Activated CD4-positive, alpha-beta T cell treated with anti-CD3 and anti-CD28 coated beads for 48 hours (primary cell): ENCODE measurements around the gene GBP5.
"Not testable (repeated sequence)": the region's sequence is repeated elsewhere in the genome, so short reads cannot be mapped to it uniquely, and the experiment has no call there.

Source experiments
- DNase-seq: peaks from one replicate; pipeline ENCODE4 v3.0.0-alpha.2; 2020

GBP5 gene

DNA sequence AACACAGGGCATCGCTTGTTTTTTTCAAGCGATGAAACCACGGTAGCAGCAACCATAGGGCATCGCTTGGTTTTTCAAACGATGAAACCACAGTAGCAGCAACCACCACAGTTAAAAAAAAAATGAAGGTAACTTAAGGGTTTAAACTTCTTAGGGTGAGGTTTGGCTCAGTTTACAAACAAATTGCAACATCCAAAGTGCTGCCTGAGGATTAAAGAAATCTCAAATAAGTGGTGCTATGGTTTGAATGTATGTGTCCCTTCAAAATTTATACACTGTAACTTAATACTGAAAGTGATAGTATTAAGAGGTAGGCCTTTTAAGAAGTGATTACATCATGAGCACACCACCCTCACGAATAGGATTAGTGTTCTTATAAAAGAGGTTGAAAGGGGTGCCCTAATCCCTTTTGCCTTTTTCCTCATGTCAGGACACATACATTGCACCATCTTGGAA lies 6.4 kb upstream of the GBP5 start:
- no peak for DNase-seq

DNA sequence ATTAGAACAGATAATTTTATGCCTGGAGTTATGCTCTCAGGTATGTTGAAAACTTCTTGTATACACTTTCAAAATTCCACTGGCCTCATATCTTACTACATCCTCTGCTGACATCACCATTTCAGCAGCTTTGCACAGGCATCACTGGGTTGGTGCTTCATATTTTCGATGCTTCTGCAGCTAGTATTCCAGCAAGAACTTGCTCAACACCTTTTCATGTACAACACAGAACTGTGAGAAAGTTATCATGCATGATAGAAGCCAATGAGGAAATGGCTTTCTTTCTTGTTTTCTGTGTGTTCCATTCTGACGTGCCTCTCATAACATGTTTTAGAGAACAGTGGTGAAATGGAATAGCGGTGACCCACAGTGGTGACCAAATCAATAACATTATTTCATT lies 5.1 kb upstream of the GBP5 start:
- DNase-seq = no peak

DNA sequence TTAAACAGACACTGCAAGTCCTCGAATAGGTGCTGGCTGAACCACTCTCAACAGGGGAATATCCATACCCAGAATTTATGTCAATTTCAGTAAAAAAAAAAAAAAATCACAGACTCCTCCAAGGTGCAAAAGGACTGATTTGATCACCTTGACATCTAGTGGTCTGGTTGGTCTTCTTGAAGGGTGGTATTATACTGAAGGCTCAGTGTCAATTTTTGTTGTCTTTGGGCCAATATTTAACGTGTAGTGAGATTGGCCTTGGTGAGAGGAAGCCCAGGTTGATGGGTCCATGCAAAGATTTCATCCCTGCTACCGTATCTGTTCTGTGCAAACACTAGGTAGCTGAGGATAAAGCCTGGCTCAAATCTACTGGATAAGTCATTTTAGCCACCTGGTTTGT lies 4.0 kb upstream of the GBP5 start:
- no peak for DNase-seq

DNA sequence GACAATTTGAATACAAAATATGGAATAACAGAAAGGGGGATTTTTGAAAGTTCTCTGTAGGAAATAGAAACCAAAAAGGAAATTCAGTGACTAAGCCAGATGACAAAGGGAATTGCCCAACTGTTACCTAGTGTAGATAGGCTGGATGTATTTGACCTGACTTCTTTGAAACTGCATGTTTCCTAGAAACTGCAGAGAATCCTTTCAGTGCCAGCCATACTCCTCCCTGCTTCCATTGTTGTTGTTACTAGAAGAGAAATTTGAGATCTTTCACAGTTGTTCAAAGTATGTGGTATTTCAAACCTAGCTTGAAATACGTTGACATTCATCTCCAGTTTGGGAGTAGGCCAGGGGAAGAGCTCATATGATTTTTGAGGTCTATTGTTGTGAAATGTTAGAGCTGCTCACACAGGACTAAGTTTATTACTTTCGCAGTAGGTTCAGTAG lies 1.8 kb upstream of the GBP5 start:
- DNase-seq = no peak

DNA sequence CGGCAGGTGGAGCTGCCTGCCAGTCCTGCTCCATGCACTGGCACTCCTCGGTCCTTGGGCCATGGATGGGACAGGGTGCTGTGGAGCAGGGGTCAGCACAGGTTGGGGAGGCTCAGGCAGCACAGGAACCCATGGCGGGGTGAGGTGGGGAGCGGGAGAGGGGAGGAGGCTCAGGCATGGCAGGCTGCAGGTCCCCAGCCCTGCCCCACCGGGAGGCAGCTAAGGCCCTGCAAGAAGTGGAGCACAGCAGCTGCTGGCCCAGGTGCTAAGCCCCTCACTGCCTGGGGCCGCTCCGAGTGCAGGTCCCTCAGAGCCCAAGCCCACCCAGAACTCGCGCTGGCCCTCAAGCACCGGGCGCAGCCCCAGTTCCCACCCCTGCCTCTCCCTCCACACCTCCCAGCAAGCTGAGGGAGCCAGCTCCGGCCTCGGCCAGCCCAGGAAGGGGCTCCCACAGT lies 691 bp upstream of the GBP5 start:
- DNase-seq = no peak

DNA sequence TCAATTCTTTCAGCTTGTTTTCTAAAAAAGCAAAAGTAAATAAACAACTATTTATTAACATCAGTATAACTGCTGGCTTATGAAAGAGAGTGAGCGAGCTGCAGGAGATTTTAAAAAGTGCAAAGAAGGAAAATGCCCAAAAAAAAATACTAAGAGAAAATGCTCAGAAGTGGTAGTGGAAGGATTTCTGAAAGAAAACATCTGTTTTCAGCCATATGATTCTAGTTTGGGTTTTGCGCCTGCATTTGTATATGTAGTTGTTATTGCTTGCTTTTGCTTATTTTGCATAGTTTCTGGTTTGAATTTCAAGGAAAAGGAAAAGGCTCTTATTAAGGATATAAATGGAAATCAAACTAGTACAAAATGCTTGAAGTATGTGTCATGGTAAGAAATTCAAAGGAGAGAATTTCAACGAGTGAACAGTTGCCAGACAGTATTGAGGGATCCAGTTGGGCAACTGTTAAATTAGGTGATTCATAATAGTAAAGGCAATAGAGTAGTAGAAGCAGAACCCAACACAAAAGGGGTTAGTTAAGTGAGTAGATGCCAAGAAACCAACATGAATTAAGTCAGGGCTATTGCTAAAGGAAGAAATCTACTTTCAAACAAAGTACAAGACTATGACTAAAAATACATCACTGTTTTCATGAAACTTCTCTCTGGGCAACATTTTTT lies 1.2 kb downstream of the GBP5 start:
- no peak for DNase-seq

DNA sequence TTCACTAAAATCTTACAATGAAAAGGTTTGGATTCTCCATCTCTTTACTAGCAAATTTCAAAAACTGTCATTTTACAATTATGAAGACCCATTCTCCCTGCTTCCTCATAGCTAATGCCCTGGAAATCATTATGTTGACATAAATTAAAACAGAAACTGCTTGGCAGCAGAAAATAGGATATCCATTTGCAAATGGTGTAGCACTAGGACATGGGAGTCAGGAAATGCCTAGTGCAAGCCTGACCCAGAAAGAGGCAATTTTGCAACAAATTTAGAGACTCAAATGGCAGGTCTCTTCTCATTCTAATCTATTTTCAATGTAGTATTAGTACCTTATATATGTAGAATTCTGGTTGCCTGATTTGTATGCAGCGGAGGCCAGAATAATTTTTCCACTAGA lies 2.2 kb downstream of the GBP5 start:
- DNase-seq = no peak

DNA sequence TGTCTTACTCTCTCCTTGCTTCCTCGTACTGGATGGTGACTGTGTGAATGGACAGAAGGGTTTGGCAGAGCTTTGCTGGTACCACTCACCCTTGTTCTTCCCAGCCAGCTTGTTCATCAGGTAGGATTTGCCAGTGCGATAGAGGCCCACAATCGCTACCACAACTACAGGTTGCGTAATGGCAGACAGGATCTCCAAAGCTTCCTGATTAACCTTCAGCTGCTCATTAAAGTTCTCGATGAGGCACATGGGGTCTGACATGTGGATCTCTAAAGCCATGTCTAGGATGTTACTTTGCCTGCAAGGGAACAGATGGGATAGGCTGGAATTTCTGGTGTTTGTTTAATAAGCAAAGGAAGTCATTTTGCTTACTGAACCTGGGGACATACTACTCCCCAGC lies 3.4 kb downstream of the GBP5 start:
- no peak for DNase-seq

DNA sequence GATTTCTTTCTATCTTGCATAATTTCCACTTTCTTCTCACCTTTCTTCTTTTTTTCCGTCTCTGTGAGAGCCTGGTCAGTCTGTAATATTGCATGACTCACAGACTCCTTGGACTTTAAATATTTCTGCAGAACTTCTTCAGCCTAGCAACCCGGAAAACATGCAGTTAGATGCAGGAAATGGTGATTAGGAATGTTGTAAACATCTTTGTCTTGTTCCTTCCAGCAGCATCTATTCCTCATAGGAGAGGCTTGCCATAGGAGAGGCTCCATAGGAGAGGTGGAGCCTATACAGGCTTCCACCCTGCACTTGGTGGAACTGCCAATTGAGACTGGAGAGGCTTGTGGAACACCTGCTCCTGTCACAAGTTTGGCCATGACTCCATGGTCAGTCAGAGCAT lies 10.0 kb downstream of the GBP5 start:
- DNase-seq = no peak

DNA sequence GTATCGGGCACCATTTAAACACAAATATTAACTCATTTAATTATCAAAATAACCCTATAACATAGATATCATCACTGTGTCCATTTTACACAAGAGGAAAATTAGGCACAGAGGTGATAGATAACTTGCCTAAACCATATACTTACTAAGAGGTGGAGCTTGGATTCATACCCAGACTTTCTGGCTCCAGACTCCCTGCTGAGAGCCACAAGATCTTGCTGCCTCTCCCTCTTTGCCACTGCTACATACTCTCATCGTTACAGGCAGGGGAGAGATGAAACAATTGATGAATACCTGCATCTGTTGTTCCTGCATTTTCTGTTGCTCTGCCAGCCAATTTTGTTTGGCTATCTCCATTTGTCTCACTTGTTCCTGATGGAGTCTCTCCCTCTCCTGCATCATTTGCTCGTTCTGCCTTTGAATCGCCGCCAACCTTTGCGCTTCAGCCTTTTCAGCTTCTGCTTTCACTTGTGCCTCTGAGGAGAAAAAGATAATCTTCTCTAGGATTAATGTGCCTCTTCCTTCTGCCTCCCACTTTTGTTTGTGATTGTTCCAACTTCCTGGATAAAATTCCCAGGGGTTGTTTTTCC lies 10.6 kb downstream of the GBP5 start:
- no peak for DNase-seq

DNA sequence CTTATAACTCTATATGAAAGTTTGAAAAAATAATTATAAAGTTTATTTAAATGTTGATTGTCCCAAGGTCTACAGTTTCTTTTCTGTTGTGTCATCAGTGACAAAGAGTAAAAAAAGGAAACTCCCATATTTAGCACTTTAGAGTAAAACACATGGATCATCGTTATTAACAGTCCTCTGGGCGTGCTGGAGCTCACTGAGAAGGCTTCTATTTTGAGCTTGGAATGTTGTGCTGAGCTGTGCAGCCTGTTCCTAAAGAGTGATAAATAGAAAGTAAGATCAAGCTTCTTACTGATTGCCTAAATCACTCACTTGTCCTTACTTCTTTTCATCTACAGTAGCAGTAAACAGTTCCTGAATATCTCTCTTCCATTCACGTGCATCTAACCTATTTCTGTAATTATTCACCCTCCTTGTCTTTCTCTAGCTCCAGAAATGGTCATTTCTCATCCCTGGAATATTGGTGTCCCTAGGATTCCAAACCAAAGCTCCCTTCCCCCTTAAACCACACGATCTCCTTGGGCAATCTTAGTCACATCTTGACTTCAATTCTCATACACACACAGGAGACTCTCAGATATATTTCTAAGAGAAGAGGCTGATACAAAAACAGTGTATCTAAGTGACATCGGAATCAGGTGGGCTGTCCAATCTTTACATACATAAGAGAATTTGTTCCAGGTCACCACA lies 11.9 kb downstream of the GBP5 start:
- no peak for DNase-seq

DNA sequence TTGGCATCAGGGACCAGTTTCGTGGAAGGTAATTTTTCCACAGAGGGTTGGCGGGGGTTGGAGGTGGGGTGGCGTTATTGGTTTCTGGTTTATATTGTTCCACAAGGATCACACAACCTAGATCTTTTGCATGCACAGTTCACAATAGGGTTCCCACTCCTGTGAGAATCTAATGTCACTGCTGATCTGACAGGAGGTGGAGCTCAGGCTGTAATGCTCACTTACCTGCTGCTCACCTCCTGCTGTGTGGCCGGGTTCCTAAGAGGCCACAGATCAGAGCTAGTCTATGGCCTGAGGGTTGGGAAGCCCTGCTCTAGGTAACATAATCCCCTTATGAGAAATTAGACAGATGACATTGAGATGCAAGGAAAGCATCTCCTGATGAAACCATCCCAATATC lies 12.6 kb downstream of the GBP5 start:
- DNase-seq = no peak

DNA sequence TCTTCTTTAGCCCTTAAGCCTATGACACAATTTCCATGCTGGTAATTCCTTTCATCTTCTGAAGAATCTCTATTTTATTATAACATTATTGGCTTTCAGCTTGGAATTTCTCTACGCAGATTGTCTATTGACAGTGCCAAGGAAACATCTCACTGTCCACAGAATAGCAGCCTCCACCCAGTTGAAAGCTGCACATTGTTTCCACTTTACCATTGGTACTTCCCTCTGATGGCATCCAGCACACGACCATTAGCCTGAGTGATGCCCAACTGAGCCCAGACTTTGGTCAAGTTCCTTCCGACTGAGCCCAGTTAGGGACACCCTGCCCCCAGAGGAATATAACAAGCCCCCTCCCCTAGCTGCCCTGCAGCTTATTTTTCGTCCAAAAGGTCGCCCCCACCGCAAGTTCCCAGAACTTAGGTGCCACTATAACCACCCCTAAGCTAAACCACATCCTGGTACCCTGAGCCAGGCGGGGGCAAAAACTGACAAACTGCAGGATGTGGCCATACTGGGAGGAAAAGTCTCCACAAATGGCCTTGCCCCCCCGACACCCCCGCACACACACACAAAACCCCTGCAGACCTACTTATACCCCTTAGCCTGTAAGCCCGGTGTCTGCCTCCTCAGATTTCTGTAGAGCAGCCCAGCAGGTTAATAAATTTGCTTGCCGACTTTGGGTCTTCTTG lies 13.2 kb downstream of the GBP5 start:
- DNase-seq = no peak

DNA sequence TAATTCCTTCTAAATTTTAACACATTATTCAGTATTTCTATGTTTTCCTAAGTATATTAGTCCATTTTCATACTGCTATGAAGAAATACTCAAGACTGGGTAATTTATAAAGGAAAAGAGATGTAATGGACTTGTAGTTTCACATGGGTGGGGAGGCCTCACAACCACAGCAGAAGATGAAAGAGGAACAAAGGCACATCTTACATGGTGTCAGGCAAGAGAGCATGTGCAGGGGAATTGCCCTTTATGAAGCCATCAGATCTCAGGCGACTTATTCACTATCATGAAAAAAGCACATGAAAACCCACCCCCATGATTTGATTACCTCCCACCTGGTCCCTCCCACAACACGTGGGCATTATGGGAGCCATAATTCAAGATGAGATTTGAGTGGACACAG lies 15.6 kb downstream of the GBP5 start:
- DNase-seq = no peak

DNA sequence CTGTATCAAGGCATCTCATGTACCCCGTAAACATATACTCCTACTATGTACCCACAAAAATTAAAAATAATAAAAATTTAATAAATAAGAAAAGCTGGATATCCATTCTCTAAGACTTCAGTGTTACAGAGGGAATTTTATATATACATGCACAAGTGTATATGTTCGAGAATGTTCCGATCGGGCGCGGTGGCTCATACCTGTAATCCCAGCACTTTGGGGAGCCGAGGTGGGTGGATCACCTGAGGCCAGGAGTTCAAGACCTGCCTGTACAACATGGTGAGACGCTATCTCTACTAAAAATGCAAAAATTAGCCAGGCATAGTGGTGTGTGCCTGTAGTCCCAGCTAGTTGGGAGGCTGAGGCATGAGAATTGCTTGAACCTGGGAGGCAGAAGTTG lies 17.1 kb downstream of the GBP5 start:
- not testable (repeated sequence) for DNase-seq

DNA sequence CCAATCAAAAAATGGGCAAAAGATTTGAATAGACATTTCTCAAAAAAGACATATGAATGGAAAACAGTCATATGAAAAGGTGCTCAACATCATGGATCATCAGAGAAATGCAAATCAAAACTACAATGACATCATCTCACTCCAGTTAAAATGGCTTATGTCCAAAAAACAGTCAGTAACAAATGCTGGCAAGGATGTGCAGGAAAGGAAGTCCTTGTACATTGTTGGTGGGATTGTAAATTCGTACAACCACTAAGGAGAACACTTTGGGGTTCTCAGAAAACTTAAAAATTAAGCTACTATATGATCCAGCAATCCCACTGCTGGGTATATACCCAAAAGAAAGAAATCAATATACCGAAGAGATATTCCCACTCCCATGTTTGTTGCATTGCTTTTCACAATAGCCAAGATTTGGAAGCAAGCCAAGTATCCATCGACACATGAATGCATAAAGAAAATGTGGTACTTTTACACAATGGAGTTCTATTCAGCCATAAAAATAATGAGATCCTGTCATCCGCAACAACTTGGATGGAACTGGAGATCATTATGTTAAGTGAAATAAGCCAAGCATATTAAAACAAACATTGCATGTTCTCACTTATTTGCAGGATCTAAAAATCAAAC lies 17.9 kb downstream of the GBP5 start:
- DNase-seq = no peak

DNA sequence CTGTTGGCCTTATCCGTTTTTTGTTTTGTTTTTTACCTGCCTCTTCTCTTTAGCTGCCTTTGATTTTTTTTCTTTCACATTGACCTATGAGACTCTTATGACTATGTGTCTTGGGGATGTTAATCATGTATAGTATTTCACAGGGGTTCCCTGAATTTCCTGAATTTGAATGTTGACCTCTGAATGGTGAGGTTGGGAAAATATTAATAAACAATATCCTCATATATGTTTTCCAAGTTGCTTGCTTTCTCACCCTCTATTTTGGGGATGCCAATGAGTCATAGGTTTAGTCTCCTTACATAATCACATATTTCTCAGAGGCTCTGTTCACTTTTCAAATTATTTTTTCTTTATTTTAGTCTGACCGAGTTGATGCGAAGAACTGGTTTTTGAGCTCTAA lies 29.6 kb downstream of the GBP5 start:
- DNase-seq = no peak
